ENCODE data around the gene NUDT16L1.

NUDT16L1 gene

GRCh38 chr16:4728676-4729075, 35.3 kb downstream of the NUDT16L1 start:
- no peak overlapping the region for H3K4me3 ChIP-seq (ENCODE audit: low read length, poor library complexity, severe bottlenecking)
- H3K79me2 ChIP-seq (ENCODE audit: insufficient read depth, low read length) = no peaks in the 10 kb centered on the region
- no peaks in the 10 kb centered on the region for H3K4me1 ChIP-seq (ENCODE audit: insufficient read depth, low read length, poor library complexity, severe bottlenecking)
- no peaks in the 10 kb centered on the region for H3K27me3 ChIP-seq (ENCODE audit: insufficient read depth, low read length, poor library complexity, severe bottlenecking)
- H3K9me3 ChIP-seq (ENCODE audit: insufficient read depth, low read depth, low read length) = no peaks in the 10 kb centered on the region
- H4K20me1 ChIP-seq (ENCODE audit: insufficient read depth, low read length, poor library complexity, severe bottlenecking) = no peaks in the 10 kb centered on the region
- H3K9ac ChIP-seq (ENCODE audit: low read depth, low read length, poor library complexity, severe bottlenecking) = no peak overlapping the region
- H3K4me2 ChIP-seq (ENCODE audit: low read depth, low read length, poor library complexity, severe bottlenecking) = no peak overlapping the region
- no peak for TF ChIP-seq CTCF (conservative IDR thresholded peaks at IDR 0.05; ENCODE audit: low read length)
- TF ChIP-seq EZH2phosphoT487 (IDR thresholded peaks at IDR 0.05; ENCODE audit: borderline replicate concordance) = no peak
- no peaks in the 10 kb centered on the region for H3K36me3 ChIP-seq (ENCODE audit: insufficient read depth, low read length)
- H3K9me2 ChIP-seq (replicated peaks; ENCODE audit: low read depth, low read length) = no peaks in the 10 kb centered on the region
- H3F3A ChIP-seq (ENCODE audit: low read depth) = no peaks in the 10 kb centered on the region
- no peak overlapping the region for H2AFZ ChIP-seq (ENCODE audit: low read length)

- TF ChIP-seq EZH2phosphoT487 (IDR thresholded peaks at IDR 0.05; ENCODE audit: borderline replicate concordance) (no peak), CTCF (conservative IDR thresholded peaks at IDR 0.05; ENCODE audit: low read length) (no peak)
- Histone ChIP-seq H3K79me2 (ENCODE audit: insufficient read depth, low read length) (no peaks in the 10 kb centered on the region), H3K36me3 (ENCODE audit: insufficient read depth, low read length) (no peaks in the 10 kb centered on the region)
Measured at GRCh38 chr16:4729876-4730275, 36.5 kb downstream of the NUDT16L1 start.

GRCh38 chr16:4733211-4733742, 39.9 kb downstream of the NUDT16L1 start:
- Histone ChIP-seq H3K27me3 (ENCODE audit: insufficient read depth, low read length, poor library complexity, severe bottlenecking) (no peaks in the 10 kb centered on the region), H3F3A (ENCODE audit: low read depth) (no peaks in the 10 kb centered on the region), H3K4me3 (ENCODE audit: low read length, poor library complexity, severe bottlenecking) (peak overlapping the region; percentile 85), H3K79me2 (ENCODE audit: insufficient read depth, low read length) (no peaks in the 10 kb centered on the region), H3K4me2 (ENCODE audit: low read depth, low read length, poor library complexity, severe bottlenecking) (peak overlapping the region; percentile 94), H2AFZ (ENCODE audit: low read length) (peak overlapping the region; percentile 97; the same call in 1 of the 2 replicates), H3K36me3 (ENCODE audit: insufficient read depth, low read length) (no peaks in the 10 kb centered on the region), H3K9ac (ENCODE audit: low read depth, low read length, poor library complexity, severe bottlenecking) (peak overlapping the region; percentile 78), H3K9me2 (replicated peaks; ENCODE audit: low read depth, low read length) (no peaks in the 10 kb centered on the region), H4K20me1 (ENCODE audit: insufficient read depth, low read length, poor library complexity, severe bottlenecking) (no peaks in the 10 kb centered on the region), H3K4me1 (ENCODE audit: insufficient read depth, low read length, poor library complexity, severe bottlenecking) (peaks cover 5% of the 10 kb centered on the region), H3K9me3 (ENCODE audit: insufficient read depth, low read depth, low read length) (no peaks in the 10 kb centered on the region)
- no peak for TF ChIP-seq EZH2phosphoT487 (IDR thresholded peaks at IDR 0.05; ENCODE audit: borderline replicate concordance)
- TF ChIP-seq CTCF (conservative IDR thresholded peaks at IDR 0.05; ENCODE audit: low read length) = no peak

More at GRCh38 chr16:4729876-4730275, 36.5 kb downstream of the NUDT16L1 start:
- Histone ChIP-seq H3K4me2 (ENCODE audit: low read depth, low read length, poor library complexity, severe bottlenecking) (no peak overlapping the region), H2AFZ (ENCODE audit: low read length) (no peak overlapping the region), H3K9me2 (replicated peaks; ENCODE audit: low read depth, low read length) (no peaks in the 10 kb centered on the region), H3F3A (ENCODE audit: low read depth) (no peaks in the 10 kb centered on the region), H3K9ac (ENCODE audit: low read depth, low read length, poor library complexity, severe bottlenecking) (no peak overlapping the region), H3K27me3 (ENCODE audit: insufficient read depth, low read length, poor library complexity, severe bottlenecking) (no peaks in the 10 kb centered on the region), H4K20me1 (ENCODE audit: insufficient read depth, low read length, poor library complexity, severe bottlenecking) (no peaks in the 10 kb centered on the region), H3K4me3 (ENCODE audit: low read length, poor library complexity, severe bottlenecking) (no peak overlapping the region), H3K9me3 (ENCODE audit: insufficient read depth, low read depth, low read length) (no peaks in the 10 kb centered on the region), H3K4me1 (ENCODE audit: insufficient read depth, low read length, poor library complexity, severe bottlenecking) (peaks cover under 1% of the 10 kb centered on the region)
